A549 (cell line): ENCODE measurements around the gene CLRN1. TPM values are rescaled to one million over a fixed set of nuclear protein-coding genes. Genes with fewer than 3 reads are reported as not detected.
"Not testable (repeated sequence)": the region's sequence is repeated elsewhere in the genome, so short reads cannot be mapped to it uniquely, and the experiment has no call there.

Source experiments
- ATAC-seq, 2 experiments: fragments of 200-7000 bp in 1 of 2; fragments of >200 bp in 1 of 2; cut with Nextera tagmentation in 1 of 2; cut with Tn5 transposase in 1 of 2; 3 replicates each; pipeline versions ENCODE4 v1.8.0 to v1.9.1; 2018 to 2020; ENCODE audit warnings: mild to moderate bottlenecking in 1 of 2, moderate library complexity in 1 of 2
- CTCF ChIA-PET: fragments of 300-600 bp; sonication (Branson Sonifier 250); formaldehyde crosslinking; extraction: SDS; loops from one replicate; lab custom pipeline; 2021; ENCODE audit warnings: antibody characterized with exemption, inconsistent platforms; lab: Yijun Ruan, JAX
- POLR2A ChIA-PET: fragments of 350-600 bp; formaldehyde crosslinking; extraction: SDS; loops from one replicate; lab custom pipeline; 2021; ENCODE audit warnings: antibody characterized with exemption, inconsistent platforms; lab: Yijun Ruan, JAX
- DNase-seq, 2 experiments: peaks; one replicate each; pipeline versions ENCODE4 v3.0.0 to v3.0.0-alpha.2; 2011 to 2016; ENCODE audit warnings: low read depth in 1 of 2, low spot score in 1 of 2
- FAIRE-seq: peaks from 2 replicates; lab custom pipeline; 2011; peaks lifted over from hg19 to GRCh38; lab: Jason Lieb, UNC
- H3K27ac ChIP-seq, 2 experiments: fragments of >200 bp; sonication (Bioruptor Twin); formaldehyde crosslinking; 3 replicates each; pipeline ENCODE4 v1.5.1; 2016 to 2017
- H3K4me1 ChIP-seq: fragments of >200 bp; sonication (Bioruptor Twin); formaldehyde crosslinking; 3 replicates; pipeline ENCODE4 v1.6.1; 2016
- H3K4me2 ChIP-seq: fragments of >200 bp; sonication (Bioruptor Twin); formaldehyde crosslinking; 3 replicates; pipeline ENCODE4 v1.6.1; 2016
- H3K4me3 ChIP-seq: fragments of >200 bp; sonication (Bioruptor Twin); formaldehyde crosslinking; 3 replicates; pipeline ENCODE4 v1.5.1; 2016
- H3K9me3 ChIP-seq: fragments of >200 bp; sonication (Bioruptor Twin); formaldehyde crosslinking; 3 replicates; pipeline ENCODE4 v1.6.1; 2016
- BCL3 ChIP-seq: fragments of >200 bp; sonication (Bioruptor Twin); formaldehyde crosslinking; IDR thresholded peaks from 3 replicates; pipeline ENCODE4 v1.6.1; 2016
- CEBPB ChIP-seq, 2 experiments: fragments of >200 bp in 1 of 2; sonication (Bioruptor Twin) in 1 of 2; formaldehyde crosslinking in 1 of 2; IDR thresholded peaks; 2 replicates each; pipeline ENCODE4 v1.6.1; 2012 to 2016
- EHF ChIP-seq: fragments of 250-450 bp; sonication (Bioruptor Pico); IDR thresholded peaks from 2 replicates; pipeline ENCODE4 v1.5.0; 2020; ENCODE audit warnings: mild to moderate bottlenecking
- EP300 ChIP-seq, 2 experiments: fragments of >200 bp; sonication (Bioruptor Twin); formaldehyde crosslinking; IDR thresholded peaks; 2 replicates in 1 of 2; 3 replicates in 1 of 2; pipeline ENCODE4 v1.6.1; 2016 to 2017
- ESRRA ChIP-seq: fragments of 150-350 bp; IDR thresholded peaks from 2 replicates; pipeline ENCODE4 v1.6.1; 2014; ENCODE audit warnings: mild to moderate bottlenecking, low read length, borderline replicate concordance
- FOXS1 ChIP-seq: fragments of 250-450 bp; sonication (Bioruptor Pico); IDR thresholded peaks from 2 replicates; pipeline ENCODE4 v1.5.0; 2020; ENCODE audit warnings: mild to moderate bottlenecking, moderate library complexity
- HOXB13 ChIP-seq: fragments of 250-450 bp; sonication (Bioruptor Pico); IDR thresholded peaks from 2 replicates; pipeline ENCODE4 v1.5.0; 2020; ENCODE audit warnings: low read depth, mild to moderate bottlenecking, moderate library complexity
- HOXB5 ChIP-seq: fragments of 250-450 bp; sonication (Bioruptor Pico); IDR thresholded peaks from 2 replicates; pipeline ENCODE4 v1.5.0; 2020; ENCODE audit warnings: mild to moderate bottlenecking, moderate library complexity
- JUN ChIP-seq, 2 experiments: fragments of >200 bp; sonication (Bioruptor Twin); formaldehyde crosslinking; IDR thresholded peaks; 2 replicates in 1 of 2; 3 replicates in 1 of 2; pipeline ENCODE4 v1.6.1; 2016 to 2017
- KDM1A ChIP-seq: fragments of 200-600 bp; sonication (generic); IDR thresholded peaks from 2 replicates; pipeline ENCODE4 v1.6.1; 2016; ENCODE audit warnings: low read depth, mild to moderate bottlenecking
- KDM5A ChIP-seq: fragments of 200-600 bp; sonication (generic); IDR thresholded peaks from 2 replicates; pipeline ENCODE4 v1.6.1; 2016; ENCODE audit warnings: antibody characterized with exemption, mild to moderate bottlenecking
- MAFK ChIP-seq: fragments of 450-650 bp; IDR thresholded peaks from 2 replicates; pipeline ENCODE4 v1.6.1; 2014; ENCODE audit not compliant: partially characterized antibody
- MYC ChIP-seq: IDR thresholded peaks from 2 replicates; pipeline ENCODE4 v1.6.1; 2012; ENCODE audit warnings: mild to moderate bottlenecking, inconsistent platforms, low read length, improper control_type of control experiment, borderline replicate concordance
- PHF8 ChIP-seq: fragments of 200-600 bp; sonication (generic); IDR thresholded peaks from 2 replicates; pipeline ENCODE4 v1.6.1; 2016; ENCODE audit warnings: low read depth, mild to moderate bottlenecking, antibody characterized with exemption, moderate library complexity, borderline replicate concordance
- POLR2AphosphoS2 ChIP-seq: conservative IDR thresholded peaks from 2 replicates; pipeline ENCODE4 v1.6.1; 2012; ENCODE audit warnings: low read length, improper control_type of control experiment, inconsistent platforms
- RNF2 ChIP-seq: fragments of 200-600 bp; sonication (generic); IDR thresholded peaks from 2 replicates; pipeline ENCODE4 v1.6.1; 2016; ENCODE audit warnings: low read depth, mild to moderate bottlenecking, antibody characterized with exemption, moderate library complexity, borderline replicate concordance
- SMC3 ChIP-seq: fragments of >200 bp; sonication (Bioruptor Twin); formaldehyde crosslinking; IDR thresholded peaks from 3 replicates; pipeline ENCODE4 v1.6.1; 2018; ENCODE audit warnings: inconsistent platforms
- ZC3H11A ChIP-seq: fragments of 450-650 bp; IDR thresholded peaks from 2 replicates; pipeline ENCODE4 v1.6.1; 2014; ENCODE audit warnings: antibody characterized with exemption, mild to moderate bottlenecking
- ZFP36 ChIP-seq: fragments of 450-650 bp; IDR thresholded peaks from 2 replicates; pipeline ENCODE4 v1.6.1; 2014; ENCODE audit warnings: borderline replicate concordance; ENCODE audit not compliant: partially characterized antibody
- ZNF302 ChIP-seq: fragments of 250-450 bp; sonication (Bioruptor Pico); IDR thresholded peaks from 2 replicates; pipeline ENCODE4 v1.9.0; 2021; ENCODE audit warnings: inconsistent platforms, mild to moderate bottlenecking, moderate library complexity
- WGBS: methylation state at CpG from one replicate; pipeline ENCODE4 v1.1.6; 2017; ENCODE audit errors: missing lambda C conversion rate; 5-methylcytosine and 5-hydroxymethylcytosine counted together
- polyA plus RNA-seq, 4 experiments: library from polyadenylated mRNA; depleted of rRNA in 3 of 4; stranded (reverse); fragments of >200 nt; fragmentation: RNase III in 1 of 4; extraction: RNeasy Plus Mini Kit Qiagen cat#74134 plus additional on column Dnase treatment in 1 of 4; gene quantifications; 2 replicates in 3 of 4; 3 replicates in 1 of 4; pipeline ENCODE4 v1.2.3, GENCODE V29; 2011 to 2017
- TF ChIP-seq, protein P1 (sequence below): fragments of 250-450 bp; sonication (Bioruptor Pico); IDR thresholded peaks from 2 replicates; pipeline ENCODE4 v1.5.0; 2021; ENCODE audit warnings: mild to moderate bottlenecking, moderate library complexity, borderline replicate concordance
- TF ChIP-seq, protein P2 (sequence below): fragments of 150-350 bp; IDR thresholded peaks from 2 replicates; pipeline ENCODE4 v1.6.1; 2014; ENCODE audit warnings: low read depth, mild to moderate bottlenecking, low read length
- TF ChIP-seq, protein P3 (sequence below): IDR thresholded peaks from 2 replicates; pipeline ENCODE4 v1.6.1; 2012
- TF ChIP-seq, protein P4 (sequence below): fragments of 200-600 bp; sonication (generic); IDR thresholded peaks from 2 replicates; pipeline ENCODE4 v1.6.1; 2016; ENCODE audit warnings: antibody characterized with exemption, mild to moderate bottlenecking, moderate library complexity

The CLRN1 gene
- polyA plus RNA-seq, 2 of the 4 experiments (the other 2 are of a cell fraction), result not detected

DNA sequence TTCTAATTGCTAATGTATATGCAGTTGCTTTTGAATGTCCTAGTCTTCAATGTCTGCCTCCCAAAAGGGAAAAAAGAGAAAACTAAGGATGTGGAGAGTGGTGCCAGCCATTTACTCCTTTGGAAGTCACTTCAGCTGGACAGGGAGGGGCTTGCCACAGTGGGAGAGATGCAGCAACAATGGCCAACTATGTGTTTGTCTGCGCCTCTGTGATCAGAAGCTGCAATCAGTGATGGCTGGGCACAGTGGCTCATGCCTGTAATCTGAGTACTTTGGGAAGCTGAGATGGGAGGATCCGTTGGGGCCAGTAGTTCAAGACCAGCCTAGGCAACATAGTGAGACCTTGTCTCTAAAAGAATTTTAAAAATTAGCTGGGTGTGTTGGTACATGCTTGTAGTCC is 16.7 kb upstream of the CLRN1 start:
- Histone ChIP-seq H3K4me2 (no peak overlapping the region), H3K27ac (no peak overlapping the region), H3K9me3 (0 out of 3 replicates have a peak, but pooled peaks cover 2% of the 10 kb centered on the region), H3K4me3 (no peak overlapping the region), H3K4me1 (no peaks in the 10 kb centered on the region)
- ATAC-seq (no peak), FAIRE-seq (no peak), DNase-seq (no peak)
- POLR2A ChIA-PET, result no interaction called here
- WGBS, result 4% methylated on average over 2 of the region's 2 CpGs
- TF ChIP-seq, protein P1, sequence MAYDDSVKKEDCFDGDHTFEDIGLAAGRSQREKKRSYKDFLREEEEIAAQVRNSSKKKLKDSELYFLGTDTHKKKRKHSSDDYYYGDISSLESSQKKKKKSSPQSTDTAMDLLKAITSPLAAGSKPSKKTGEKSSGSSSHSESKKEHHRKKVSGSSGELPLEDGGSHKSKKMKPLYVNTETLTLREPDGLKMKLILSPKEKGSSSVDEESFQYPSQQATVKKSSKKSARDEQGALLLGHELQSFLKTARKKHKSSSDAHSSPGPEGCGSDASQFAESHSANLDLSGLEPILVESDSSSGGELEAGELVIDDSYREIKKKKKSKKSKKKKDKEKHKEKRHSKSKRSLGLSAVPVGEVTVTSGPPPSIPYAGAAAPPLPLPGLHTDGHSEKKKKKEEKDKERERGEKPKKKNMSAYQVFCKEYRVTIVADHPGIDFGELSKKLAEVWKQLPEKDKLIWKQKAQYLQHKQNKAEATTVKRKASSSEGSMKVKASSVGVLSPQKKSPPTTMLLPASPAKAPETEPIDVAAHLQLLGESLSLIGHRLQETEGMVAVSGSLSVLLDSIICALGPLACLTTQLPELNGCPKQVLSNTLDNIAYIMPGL (CRISPR knock-in tag), result no peak
- TF ChIP-seq RNF2, result no peak
- no peak for TF ChIP-seq HOXB5
- TF ChIP-seq, protein P2, sequence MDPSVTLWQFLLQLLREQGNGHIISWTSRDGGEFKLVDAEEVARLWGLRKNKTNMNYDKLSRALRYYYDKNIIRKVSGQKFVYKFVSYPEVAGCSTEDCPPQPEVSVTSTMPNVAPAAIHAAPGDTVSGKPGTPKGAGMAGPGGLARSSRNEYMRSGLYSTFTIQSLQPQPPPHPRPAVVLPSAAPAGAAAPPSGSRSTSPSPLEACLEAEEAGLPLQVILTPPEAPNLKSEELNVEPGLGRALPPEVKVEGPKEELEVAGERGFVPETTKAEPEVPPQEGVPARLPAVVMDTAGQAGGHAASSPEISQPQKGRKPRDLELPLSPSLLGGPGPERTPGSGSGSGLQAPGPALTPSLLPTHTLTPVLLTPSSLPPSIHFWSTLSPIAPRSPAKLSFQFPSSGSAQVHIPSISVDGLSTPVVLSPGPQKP, result no peak
- TF ChIP-seq CEBPB (IDR thresholded peaks at IDR 0.05), result no peak
- TF ChIP-seq MAFK, result no peak
- no peak for TF ChIP-seq ESRRA
- TF ChIP-seq JUN (IDR thresholded peaks at IDR 0.05), result no peak
- TF ChIP-seq PHF8, result no peak
- TF ChIP-seq POLR2AphosphoS2, result no peak
- TF ChIP-seq ZNF302, result no peak
- CTCF ChIA-PET, result interaction anchor here (0.7 to 1.6 kb wide), 4 partner anchors 19 to 225 kb away, joined by 3 read pairs; no protein-coding TSS in a partner anchor

- H3K9me3 ChIP-seq, H3K4me2 ChIP-seq, DNase-seq, H3K4me1 ChIP-seq, H3K4me3 ChIP-seq, FAIRE-seq, POLR2A ChIA-PET, ATAC-seq, H3K27ac ChIP-seq: not testable (repeated sequence)
- 0% methylated on average over 1 of the region's 1 CpG for WGBS
- CTCF ChIA-PET, result interaction anchor here (1.5 to 1.6 kb wide), 2 partner anchors 20 to 224 kb away, joined by 3 read pairs; no protein-coding TSS in a partner anchor
- peak; percentile 87 for TF ChIP-seq ZC3H11A
Observed at GRCh38 chr3:150988395-150988794, 15.9 kb upstream of the CLRN1 start.

GRCh38 chr3:150985711-150986110 is 13.2 kb upstream of the CLRN1 start:
- CTCF ChIA-PET, result no interaction called here
- DNase-seq (no peak), ATAC-seq (no peak), FAIRE-seq (no peak)
- POLR2A ChIA-PET, result no interaction called here
- H3K27ac ChIP-seq, result no peak overlapping the region
- H3K4me3 ChIP-seq, result no peak overlapping the region
- H3K9me3 ChIP-seq, result no peaks in the 10 kb centered on the region
- H3K4me1 ChIP-seq, result no peaks in the 10 kb centered on the region
- H3K4me2 ChIP-seq, result no peak overlapping the region
- no peak for TF ChIP-seq HOXB13 (CRISPR knock-in tag)
- TF ChIP-seq, protein P3, sequence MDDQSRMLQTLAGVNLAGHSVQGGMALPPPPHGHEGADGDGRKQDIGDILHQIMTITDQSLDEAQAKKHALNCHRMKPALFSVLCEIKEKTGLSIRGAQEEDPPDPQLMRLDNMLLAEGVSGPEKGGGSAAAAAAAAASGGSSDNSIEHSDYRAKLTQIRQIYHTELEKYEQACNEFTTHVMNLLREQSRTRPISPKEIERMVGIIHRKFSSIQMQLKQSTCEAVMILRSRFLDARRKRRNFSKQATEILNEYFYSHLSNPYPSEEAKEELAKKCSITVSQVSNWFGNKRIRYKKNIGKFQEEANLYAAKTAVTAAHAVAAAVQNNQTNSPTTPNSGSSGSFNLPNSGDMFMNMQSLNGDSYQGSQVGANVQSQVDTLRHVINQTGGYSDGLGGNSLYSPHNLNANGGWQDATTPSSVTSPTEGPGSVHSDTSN, result no peak
- TF ChIP-seq ZFP36, result no peak
- no peak for TF ChIP-seq KDM1A
- no peak for TF ChIP-seq BCL3
- no peak for TF ChIP-seq KDM5A
- TF ChIP-seq FOXS1, result no peak
- no peak for TF ChIP-seq EP300 (IDR thresholded peaks at IDR 0.05)
- no peak for TF ChIP-seq EHF (CRISPR knock-in tag)
- TF ChIP-seq, protein P1 (CRISPR knock-in tag), result no peak
- TF ChIP-seq SMC3, result no peak
- TF ChIP-seq, protein P4, sequence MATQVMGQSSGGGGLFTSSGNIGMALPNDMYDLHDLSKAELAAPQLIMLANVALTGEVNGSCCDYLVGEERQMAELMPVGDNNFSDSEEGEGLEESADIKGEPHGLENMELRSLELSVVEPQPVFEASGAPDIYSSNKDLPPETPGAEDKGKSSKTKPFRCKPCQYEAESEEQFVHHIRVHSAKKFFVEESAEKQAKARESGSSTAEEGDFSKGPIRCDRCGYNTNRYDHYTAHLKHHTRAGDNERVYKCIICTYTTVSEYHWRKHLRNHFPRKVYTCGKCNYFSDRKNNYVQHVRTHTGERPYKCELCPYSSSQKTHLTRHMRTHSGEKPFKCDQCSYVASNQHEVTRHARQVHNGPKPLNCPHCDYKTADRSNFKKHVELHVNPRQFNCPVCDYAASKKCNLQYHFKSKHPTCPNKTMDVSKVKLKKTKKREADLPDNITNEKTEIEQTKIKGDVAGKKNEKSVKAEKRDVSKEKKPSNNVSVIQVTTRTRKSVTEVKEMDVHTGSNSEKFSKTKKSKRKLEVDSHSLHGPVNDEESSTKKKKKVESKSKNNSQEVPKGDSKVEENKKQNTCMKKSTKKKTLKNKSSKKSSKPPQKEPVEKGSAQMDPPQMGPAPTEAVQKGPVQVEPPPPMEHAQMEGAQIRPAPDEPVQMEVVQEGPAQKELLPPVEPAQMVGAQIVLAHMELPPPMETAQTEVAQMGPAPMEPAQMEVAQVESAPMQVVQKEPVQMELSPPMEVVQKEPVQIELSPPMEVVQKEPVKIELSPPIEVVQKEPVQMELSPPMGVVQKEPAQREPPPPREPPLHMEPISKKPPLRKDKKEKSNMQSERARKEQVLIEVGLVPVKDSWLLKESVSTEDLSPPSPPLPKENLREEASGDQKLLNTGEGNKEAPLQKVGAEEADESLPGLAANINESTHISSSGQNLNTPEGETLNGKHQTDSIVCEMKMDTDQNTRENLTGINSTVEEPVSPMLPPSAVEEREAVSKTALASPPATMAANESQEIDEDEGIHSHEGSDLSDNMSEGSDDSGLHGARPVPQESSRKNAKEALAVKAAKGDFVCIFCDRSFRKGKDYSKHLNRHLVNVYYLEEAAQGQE, result no peak
- TF ChIP-seq MYC, result no peak
